Panc1 (cell line): ENCODE measurements around the gene ONECUT1.

Source experiments
- POLR2AphosphoS5 ChIP-seq: IDR thresholded peaks from 2 replicates; pipeline ENCODE4 v1.6.1; 2012; ENCODE audit warnings: mild to moderate bottlenecking, low read depth, low read length, moderate library complexity
- SIN3A ChIP-seq: IDR thresholded peaks from 2 replicates; pipeline ENCODE4 v1.6.1; 2012; ENCODE audit warnings: low read depth, mild to moderate bottlenecking, low read length, moderate library complexity, borderline replicate concordance; ENCODE audit not compliant: insufficient read depth
- TCF7L2 ChIP-seq: IDR thresholded peaks from 2 replicates; pipeline ENCODE4 v1.6.1; 2011; ENCODE audit warnings: mild to moderate bottlenecking, low read depth, low read length, inconsistent platforms
- TF ChIP-seq, protein P1 (sequence below): fragments of 450-650 bp; IDR thresholded peaks from 2 replicates; pipeline ENCODE4 v1.5.1; 2017; ENCODE audit warnings: mild to moderate bottlenecking
- TF ChIP-seq, protein P2 (sequence below), 2 experiments: IDR thresholded peaks; 2 replicates each; pipeline ENCODE4 v1.6.1; 2011 to 2012; ENCODE audit warnings: low read depth in 2 of 2, control low read depth in 1 of 2, low read length in 1 of 2, mild to moderate bottlenecking in 1 of 2, moderate library complexity in 1 of 2; ENCODE audit not compliant: insufficient read depth in 1 of 2

DNA sequence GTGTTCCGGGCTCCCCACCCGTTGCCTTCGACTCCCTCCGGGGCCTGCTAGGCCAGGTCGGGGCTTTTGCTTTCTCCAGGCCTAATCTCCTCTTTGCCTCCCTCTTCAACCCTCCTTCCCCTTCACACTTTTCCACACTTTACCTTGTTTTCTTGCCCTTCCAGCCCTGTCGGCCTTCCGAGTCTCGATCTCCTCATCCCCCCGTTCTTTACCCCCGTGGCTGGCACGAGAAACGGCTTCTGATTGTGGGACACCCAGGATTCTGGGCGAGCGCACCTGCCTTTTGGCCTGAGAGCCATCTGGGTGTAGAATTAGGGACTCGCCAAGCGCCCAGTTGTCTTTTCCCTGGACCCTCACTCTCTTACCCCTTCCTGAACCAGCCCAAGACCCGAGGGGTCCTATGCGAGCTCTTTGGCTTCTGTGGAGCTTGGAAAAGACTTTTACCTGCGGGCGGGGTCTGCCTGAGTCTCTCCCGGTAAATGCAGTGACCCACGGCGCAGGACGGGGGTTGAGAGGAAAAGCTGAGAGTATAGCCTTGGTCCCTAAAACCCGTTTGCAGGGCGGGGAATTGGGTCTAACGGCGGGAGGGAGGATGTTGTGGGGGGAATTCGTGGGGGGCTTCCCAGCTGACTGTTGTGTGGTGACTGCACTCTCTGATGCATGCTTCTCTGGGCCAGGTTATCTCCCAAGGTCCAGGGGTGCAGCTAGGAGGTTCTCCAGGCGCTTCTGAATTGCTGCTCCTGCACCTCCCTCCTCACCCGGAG lies 5.5 kb upstream of the ONECUT1 start:
- TF ChIP-seq, protein P1, sequence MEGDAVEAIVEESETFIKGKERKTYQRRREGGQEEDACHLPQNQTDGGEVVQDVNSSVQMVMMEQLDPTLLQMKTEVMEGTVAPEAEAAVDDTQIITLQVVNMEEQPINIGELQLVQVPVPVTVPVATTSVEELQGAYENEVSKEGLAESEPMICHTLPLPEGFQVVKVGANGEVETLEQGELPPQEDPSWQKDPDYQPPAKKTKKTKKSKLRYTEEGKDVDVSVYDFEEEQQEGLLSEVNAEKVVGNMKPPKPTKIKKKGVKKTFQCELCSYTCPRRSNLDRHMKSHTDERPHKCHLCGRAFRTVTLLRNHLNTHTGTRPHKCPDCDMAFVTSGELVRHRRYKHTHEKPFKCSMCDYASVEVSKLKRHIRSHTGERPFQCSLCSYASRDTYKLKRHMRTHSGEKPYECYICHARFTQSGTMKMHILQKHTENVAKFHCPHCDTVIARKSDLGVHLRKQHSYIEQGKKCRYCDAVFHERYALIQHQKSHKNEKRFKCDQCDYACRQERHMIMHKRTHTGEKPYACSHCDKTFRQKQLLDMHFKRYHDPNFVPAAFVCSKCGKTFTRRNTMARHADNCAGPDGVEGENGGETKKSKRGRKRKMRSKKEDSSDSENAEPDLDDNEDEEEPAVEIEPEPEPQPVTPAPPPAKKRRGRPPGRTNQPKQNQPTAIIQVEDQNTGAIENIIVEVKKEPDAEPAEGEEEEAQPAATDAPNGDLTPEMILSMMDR: no peak
- TF ChIP-seq POLR2AphosphoS5: no peak
- TF ChIP-seq, protein P2, sequence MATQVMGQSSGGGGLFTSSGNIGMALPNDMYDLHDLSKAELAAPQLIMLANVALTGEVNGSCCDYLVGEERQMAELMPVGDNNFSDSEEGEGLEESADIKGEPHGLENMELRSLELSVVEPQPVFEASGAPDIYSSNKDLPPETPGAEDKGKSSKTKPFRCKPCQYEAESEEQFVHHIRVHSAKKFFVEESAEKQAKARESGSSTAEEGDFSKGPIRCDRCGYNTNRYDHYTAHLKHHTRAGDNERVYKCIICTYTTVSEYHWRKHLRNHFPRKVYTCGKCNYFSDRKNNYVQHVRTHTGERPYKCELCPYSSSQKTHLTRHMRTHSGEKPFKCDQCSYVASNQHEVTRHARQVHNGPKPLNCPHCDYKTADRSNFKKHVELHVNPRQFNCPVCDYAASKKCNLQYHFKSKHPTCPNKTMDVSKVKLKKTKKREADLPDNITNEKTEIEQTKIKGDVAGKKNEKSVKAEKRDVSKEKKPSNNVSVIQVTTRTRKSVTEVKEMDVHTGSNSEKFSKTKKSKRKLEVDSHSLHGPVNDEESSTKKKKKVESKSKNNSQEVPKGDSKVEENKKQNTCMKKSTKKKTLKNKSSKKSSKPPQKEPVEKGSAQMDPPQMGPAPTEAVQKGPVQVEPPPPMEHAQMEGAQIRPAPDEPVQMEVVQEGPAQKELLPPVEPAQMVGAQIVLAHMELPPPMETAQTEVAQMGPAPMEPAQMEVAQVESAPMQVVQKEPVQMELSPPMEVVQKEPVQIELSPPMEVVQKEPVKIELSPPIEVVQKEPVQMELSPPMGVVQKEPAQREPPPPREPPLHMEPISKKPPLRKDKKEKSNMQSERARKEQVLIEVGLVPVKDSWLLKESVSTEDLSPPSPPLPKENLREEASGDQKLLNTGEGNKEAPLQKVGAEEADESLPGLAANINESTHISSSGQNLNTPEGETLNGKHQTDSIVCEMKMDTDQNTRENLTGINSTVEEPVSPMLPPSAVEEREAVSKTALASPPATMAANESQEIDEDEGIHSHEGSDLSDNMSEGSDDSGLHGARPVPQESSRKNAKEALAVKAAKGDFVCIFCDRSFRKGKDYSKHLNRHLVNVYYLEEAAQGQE (IDR thresholded peaks at IDR 0.05; ENCODE audit: insufficient read depth in 1 of 2, low read depth in 2 of 2, low read length in 1 of 2): no peak
- no peak for TF ChIP-seq TCF7L2
- TF ChIP-seq SIN3A: no peak
